Hematopoietic multipotent progenitor cell treated with erythropoietin and hydrocortisone succinate and interleukin-3 and kit ligand, for 17 days (in vitro differentiated cells): ENCODE measurements around the gene GNB1.
"Not testable (repeated sequence)": the region's sequence is repeated elsewhere in the genome, so short reads cannot be mapped to it uniquely, and the experiment has no call there.

Source experiments
- DNase-seq: peaks from one replicate; pipeline ENCODE4 v3.0.0-alpha.2; 2015; ENCODE audit warnings: low spot score

GNB1 gene

GRCh38 chr1:1890506-1891348, at the start of gene GNB1:
GNB1 (minus strand) TSS chr1:1891087; CDS start chr1:1825453, 65,634 bp downstream.
- DNase-seq, result peak; percentile 87

- no peak for DNase-seq
Observed at GRCh38 chr1:1940123-1940425, 49.2 kb upstream of the GNB1 start.

GRCh38 chr1:1939296-1940122, 48.6 kb upstream of the GNB1 start:
- DNase-seq, result no peak

- no peak for DNase-seq
Observed at GRCh38 chr1:1938613-1939295, 47.9 kb upstream of the GNB1 start.

GRCh38 chr1:1938276-1938573, 47.3 kb upstream of the GNB1 start:
- DNase-seq, result no peak

GRCh38 chr1:1937549-1938275, 46.8 kb upstream of the GNB1 start:
- DNase-seq, result no peak

GRCh38 chr1:1937061-1937460, 46.2 kb upstream of the GNB1 start:
- no peak for DNase-seq

GRCh38 chr1:1934848-1935247, 44.0 kb upstream of the GNB1 start:
- not testable (repeated sequence) for DNase-seq

GRCh38 chr1:1929639-1930545, 39.0 kb upstream of the GNB1 start:
- no peak for DNase-seq

GRCh38 chr1:1929102-1929638, 38.3 kb upstream of the GNB1 start:
- DNase-seq, result no peak

- no peak for DNase-seq
Observed at GRCh38 chr1:1928231-1929101, 37.6 kb upstream of the GNB1 start.

GRCh38 chr1:1927751-1928150, 36.9 kb upstream of the GNB1 start:
- no peak for DNase-seq

GRCh38 chr1:1926886-1927660, 36.2 kb upstream of the GNB1 start:
- no peak for DNase-seq

GRCh38 chr1:1926346-1926811, 35.5 kb upstream of the GNB1 start:
- DNase-seq, result no peak

GRCh38 chr1:1925437-1926345, 34.8 kb upstream of the GNB1 start:
- DNase-seq, result no peak

GRCh38 chr1:1924849-1925248, 34.0 kb upstream of the GNB1 start:
- DNase-seq, result no peak

GRCh38 chr1:1924386-1924785, 33.5 kb upstream of the GNB1 start:
- DNase-seq, result no peak
